Upper lobe of right lung (tissue), 1 donor: ENCODE measurements around the gene AP1AR. TPM values are rescaled to one million over a fixed set of nuclear protein-coding genes. Genes with fewer than 3 reads are reported as not detected.

ENCODE experiments used
- ATAC-seq: fragments of 200-7000 bp; cut with Tn5 transposase; one replicate; pipeline ENCODE4 v1.9.1; 2020; ENCODE audit warnings: mild to moderate bottlenecking, moderate library complexity
- DNase-seq: peaks from one replicate; pipeline ENCODE4 v3.0.0-alpha.2; 2020
- H3K27ac ChIP-seq: fragments of 200-600 bp; one replicate; pipeline ENCODE4 v1.8.0; 2022
- H3K27me3 ChIP-seq: fragments of 200-600 bp; one replicate; pipeline ENCODE4 v1.8.0; 2022; ENCODE audit warnings: mild to moderate bottlenecking
- H3K36me3 ChIP-seq: fragments of 200-600 bp; one replicate; pipeline ENCODE4 v1.8.0; 2022
- H3K4me1 ChIP-seq: fragments of 200-600 bp; one replicate; pipeline ENCODE4 v1.8.0; 2022
- H3K4me3 ChIP-seq: fragments of 200-600 bp; one replicate; pipeline ENCODE4 v1.8.0; 2022; ENCODE audit warnings: mild to moderate bottlenecking
- H3K9me3 ChIP-seq: fragments of 200-600 bp; one replicate; pipeline ENCODE4 v1.8.0; 2022
- CTCF ChIP-seq: fragments of 200-600 bp; IDR thresholded peaks from one replicate; pipeline ENCODE4 v1.8.0; 2022; ENCODE audit warnings: antibody characterized with exemption
- intact Hi-C: fragments of 100-400 bp; cut with DNase I; formaldehyde crosslinking; loops from one replicate; pipeline ENCODE4 v1.11.0; 2022
- total RNA-seq: library from RNA; stranded (reverse); fragmentation: NEBNext Ultra II Directional; extraction: Animal tissue kit (Norgen Biotek cat#: 25700); gene quantifications from one replicate; pipeline ENCODE4 v1.2.1, GENCODE V29; 2021
- donor health status: DM: no; HTN: yes; CAD: no; lungs with severe emphysema.

AP1AR gene
- total RNA-seq, 1 donor from 2014 or later, result 16.6 TPM

DNA sequence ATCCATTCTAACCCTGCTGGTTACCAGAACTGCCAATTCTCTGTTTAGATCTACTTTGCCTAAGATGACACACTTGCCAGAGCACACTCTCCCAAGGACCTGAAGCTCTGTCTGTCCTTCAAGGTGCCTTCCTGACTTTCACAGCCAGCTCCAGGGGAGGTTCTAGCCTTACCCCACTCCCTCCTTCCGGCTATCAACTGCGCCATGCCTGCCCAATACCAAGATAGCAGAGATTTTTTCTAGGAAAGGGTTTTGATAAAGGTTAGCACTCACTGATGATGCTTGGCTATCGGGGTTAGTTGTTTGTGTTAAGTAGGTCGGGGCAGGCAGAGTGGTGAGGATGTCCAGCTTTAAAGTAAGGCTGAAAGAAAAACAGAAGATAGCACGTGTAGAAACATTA lies 79.9 kb downstream of the AP1AR start:
- no peak for TF ChIP-seq CTCF
- no peaks in the 10 kb centered on the region for H3K36me3 ChIP-seq
- H3K27me3 ChIP-seq, result no peaks in the 10 kb centered on the region
- no peak overlapping the region for H3K27ac ChIP-seq
- DNase-seq, result no peak
- H3K4me3 ChIP-seq, result no peak overlapping the region
- H3K9me3 ChIP-seq, result no peaks in the 10 kb centered on the region
- no peak for ATAC-seq
- no peaks in the 10 kb centered on the region for H3K4me1 ChIP-seq
- intact Hi-C loops, result no loop called here

DNA sequence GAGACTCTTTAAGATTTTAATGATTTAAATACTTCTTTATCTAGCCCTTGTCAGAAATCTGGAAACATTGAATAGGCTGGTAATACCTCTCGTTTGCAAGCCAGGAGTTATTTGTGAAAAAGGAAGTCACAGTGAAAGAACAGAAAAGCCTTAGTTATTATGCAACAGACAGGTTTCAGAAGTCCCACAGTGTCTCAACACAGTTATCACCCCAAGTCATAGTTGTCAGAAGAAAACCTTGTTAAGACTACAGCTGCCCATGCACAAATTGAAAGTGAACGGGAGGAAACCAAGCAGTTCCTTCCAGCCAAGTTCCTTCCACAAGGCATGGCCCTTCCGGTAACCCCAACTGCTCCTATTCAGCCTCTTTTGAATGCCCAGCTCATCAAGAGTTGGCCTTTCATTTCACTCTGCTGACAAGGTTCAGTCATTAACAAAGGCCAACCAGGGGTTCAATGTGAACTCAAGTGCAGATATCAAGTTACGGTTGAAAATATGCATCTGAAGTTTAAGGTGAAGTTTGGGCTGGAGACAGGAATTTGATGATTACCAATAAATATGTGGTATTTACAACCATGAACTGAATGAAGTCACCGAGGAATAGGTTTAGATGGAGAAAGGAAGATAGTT lies 81.1 kb downstream of the AP1AR start:
- Histone ChIP-seq H3K27ac (no peak overlapping the region), H3K4me1 (no peaks in the 10 kb centered on the region), H3K4me3 (no peak overlapping the region), H3K36me3 (no peaks in the 10 kb centered on the region), H3K9me3 (no peaks in the 10 kb centered on the region), H3K27me3 (no peaks in the 10 kb centered on the region)
- intact Hi-C loops, result no loop called here
- peak; percentile 71 for ATAC-seq
- no peak for TF ChIP-seq CTCF
- DNase-seq, result no peak

- intact Hi-C loops, result no loop called here
- Histone ChIP-seq H3K27ac (no peak overlapping the region), H3K4me1 (no peaks in the 10 kb centered on the region), H3K36me3 (no peaks in the 10 kb centered on the region), H3K4me3 (no peak overlapping the region), H3K27me3 (no peaks in the 10 kb centered on the region), H3K9me3 (no peaks in the 10 kb centered on the region)
- ATAC-seq, result peak; percentile 75
- no peak for TF ChIP-seq CTCF
- no peak for DNase-seq
Observed at GRCh38 chr4:112315446-112315845, 83.9 kb downstream of the AP1AR start.

DNA sequence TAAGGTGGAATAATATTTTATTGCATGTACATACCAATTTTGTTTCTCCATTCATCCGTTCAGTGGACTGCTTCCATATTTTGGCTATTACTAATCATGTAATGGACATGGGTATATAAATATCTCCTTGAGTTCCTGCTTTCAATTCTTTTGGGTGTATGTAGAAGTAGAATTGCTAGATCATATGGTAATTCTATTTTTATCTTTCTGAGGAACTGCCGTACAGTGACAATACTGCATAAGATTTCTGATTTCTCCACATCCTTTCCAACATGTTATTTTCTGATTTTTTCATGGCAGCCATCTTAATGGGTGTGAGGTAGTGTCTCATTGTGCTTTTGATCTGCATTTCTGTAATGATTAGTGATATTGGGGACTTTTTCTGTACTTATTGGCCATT lies 84.8 kb downstream of the AP1AR start:
- ATAC-seq, result peak; percentile 69

DNA sequence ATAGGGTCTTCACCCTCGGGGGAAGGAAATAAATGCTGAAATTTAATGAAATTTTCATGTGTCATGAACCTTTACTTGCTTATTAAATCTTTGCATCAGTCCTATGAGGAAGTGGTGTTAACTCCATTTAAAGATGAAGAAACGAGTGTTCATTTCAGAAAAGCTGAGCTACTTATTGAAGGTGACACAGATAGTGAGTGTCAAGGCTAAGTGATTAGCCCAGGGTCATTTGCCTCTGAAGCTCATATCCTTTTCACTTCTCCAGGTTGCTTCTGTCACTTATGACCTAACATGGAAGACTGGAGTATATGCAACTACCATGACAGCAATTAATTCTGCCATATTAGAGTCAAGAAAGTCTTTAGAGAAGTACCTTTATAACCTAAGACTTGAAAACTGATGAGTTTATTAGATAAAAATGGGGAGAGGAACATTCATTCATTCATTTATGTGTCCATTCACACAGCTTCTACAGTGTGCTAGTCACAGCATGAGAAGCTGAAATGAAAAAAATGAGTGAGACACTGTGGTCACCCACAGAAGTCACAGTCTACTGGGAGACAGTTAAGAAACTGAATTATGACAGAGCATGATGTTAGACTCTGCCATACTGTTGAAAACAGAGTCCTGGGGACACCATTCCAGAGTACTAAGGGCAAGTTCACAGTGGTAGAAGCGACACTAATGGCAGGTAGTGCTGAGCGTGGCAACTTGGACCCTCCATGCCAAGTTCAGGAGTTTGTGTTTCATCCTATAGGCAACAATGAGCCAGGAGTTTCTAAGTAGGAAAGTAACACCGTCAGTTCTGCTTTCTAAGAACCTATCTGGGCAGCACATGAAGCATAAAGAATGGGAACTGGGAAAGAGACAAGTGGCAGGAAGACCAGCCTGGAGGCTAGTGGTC lies 86.9 kb downstream of the AP1AR start:
- intact Hi-C loops, result no loop called here
- DNase-seq (no peak), ATAC-seq (peak; percentile 21)
- Histone ChIP-seq H3K9me3 (no peaks in the 10 kb centered on the region), H3K4me3 (no peak overlapping the region), H3K36me3 (no peaks in the 10 kb centered on the region), H3K4me1 (peaks cover 9% of the 10 kb centered on the region), H3K27me3 (no peaks in the 10 kb centered on the region), H3K27ac (no peak overlapping the region)
- no peak for TF ChIP-seq CTCF

More for the DNA sequence above, 84.8 kb downstream of the AP1AR start:
- no peak for TF ChIP-seq CTCF
- H3K4me1 ChIP-seq, result no peaks in the 10 kb centered on the region
- H3K4me3 ChIP-seq, result no peak overlapping the region
- no peaks in the 10 kb centered on the region for H3K27me3 ChIP-seq
- intact Hi-C loops, result no loop called here
- H3K9me3 ChIP-seq, result no peaks in the 10 kb centered on the region
- H3K36me3 ChIP-seq, result no peaks in the 10 kb centered on the region
- no peak for DNase-seq
- peak overlapping the region; percentile 6 for H3K27ac ChIP-seq

Other genes starting within 250 kb of the AP1AR start
- gene FAM241A, start 86.3 kb upstream of the AP1AR start, total RNA-seq, result 6.3 TPM
- 10.6 TPM for gene TIFA, start 54.1 kb downstream of the AP1AR start, total RNA-seq
- gene ALPK1, start 65.6 kb downstream of the AP1AR start, total RNA-seq, result 34.3 TPM